Measurements from ENCODE around the gene FAM163A. TPM values are rescaled to one million over a fixed set of nuclear protein-coding genes. Genes with fewer than 3 reads are reported as not detected.

Gene FAM163A
- total RNA-seq, 1 donor from 2014 or later: not detected

GRCh38 chr1:179728271-179728670 is 14.8 kb upstream of the FAM163A start:
- Mint-ChIP-seq H3K27me3 (ENCODE audit: low read depth) (peaks cover 32% of the 10 kb centered on the region), H3K9me3 (no peaks in the 10 kb centered on the region), H3K27ac (ENCODE audit: unreplicated experiment) (no peak overlapping the region), H3K36me3 (ENCODE audit: low read depth) (no peaks in the 10 kb centered on the region), H3K4me3 (no peak overlapping the region), H3K4me1 (no peaks in the 10 kb centered on the region)
- TF ChIP-seq CTCF (conservative IDR thresholded peaks at IDR 0.05): no peak
- no peak for DNase-seq (ENCODE audit: low read depth, low spot score)

- Mint-ChIP-seq H3K4me3 (no peak overlapping the region), H3K9me3 (no peaks in the 10 kb centered on the region)
- TF ChIP-seq CTCF (conservative IDR thresholded peaks at IDR 0.05): no peak
Measured at GRCh38 chr1:179729881-179730280, 13.2 kb upstream of the FAM163A start.

GRCh38 chr1:179731643-179732042 is 11.4 kb upstream of the FAM163A start:
- Mint-ChIP-seq H3K9me3 (no peaks in the 10 kb centered on the region), H3K36me3 (ENCODE audit: low read depth) (no peaks in the 10 kb centered on the region), H3K27me3 (ENCODE audit: low read depth) (peaks cover 43% of the 10 kb centered on the region), H3K27ac (ENCODE audit: unreplicated experiment) (no peak overlapping the region), H3K4me1 (no peaks in the 10 kb centered on the region), H3K4me3 (no peak overlapping the region)
- DNase-seq (ENCODE audit: low read depth, low spot score): no peak
- no peak for TF ChIP-seq CTCF (conservative IDR thresholded peaks at IDR 0.05)

More at GRCh38 chr1:179729881-179730280, 13.2 kb upstream of the FAM163A start:
- H3K27me3 Mint-ChIP-seq (ENCODE audit: low read depth): peaks cover 38% of the 10 kb centered on the region
- no peak for DNase-seq (ENCODE audit: low read depth, low spot score)
- no peaks in the 10 kb centered on the region for H3K4me1 Mint-ChIP-seq
- no peaks in the 10 kb centered on the region for H3K36me3 Mint-ChIP-seq (ENCODE audit: low read depth)
- no peak overlapping the region for H3K27ac Mint-ChIP-seq (ENCODE audit: unreplicated experiment)

- peak overlapping the region; percentile 80 for H3K4me3 Mint-ChIP-seq
- H3K4me1 Mint-ChIP-seq: peaks cover 6% of the 10 kb centered on the region
- peaks cover 2% of the 10 kb centered on the region for H3K36me3 Mint-ChIP-seq (ENCODE audit: low read depth)
- DNase-seq (ENCODE audit: low read depth, low spot score): no peak
- H3K27ac Mint-ChIP-seq (ENCODE audit: unreplicated experiment): no peak overlapping the region
- TF ChIP-seq CTCF (conservative IDR thresholded peaks at IDR 0.05): no peak
- H3K27me3 Mint-ChIP-seq (ENCODE audit: low read depth): peaks cover 88% of the 10 kb centered on the region
- H3K9me3 Mint-ChIP-seq: peaks cover 2% of the 10 kb centered on the region
Measured at GRCh38 chr1:179742291-179742690, 800 bp upstream of the FAM163A start.

GRCh38 chr1:179743679-179744400 is 749 bp downstream of the FAM163A start:
- H3K9me3 Mint-ChIP-seq: no peaks in the 10 kb centered on the region
- TF ChIP-seq CTCF (conservative IDR thresholded peaks at IDR 0.05): no peak
- no peaks in the 10 kb centered on the region for H3K36me3 Mint-ChIP-seq (ENCODE audit: low read depth)
- H3K4me1 Mint-ChIP-seq: peaks cover 6% of the 10 kb centered on the region
- H3K4me3 Mint-ChIP-seq: peak overlapping the region; percentile 51
- H3K27ac Mint-ChIP-seq (ENCODE audit: unreplicated experiment): no peak overlapping the region
- peak; percentile 14 for DNase-seq (ENCODE audit: low read depth, low spot score)
- peaks cover 90% of the 10 kb centered on the region for H3K27me3 Mint-ChIP-seq (ENCODE audit: low read depth)

All from neural crest cell (in vitro differentiated cells).